H1 (cell line): Measurements from ENCODE around the gene VDR.

Experiments used
- ASH2L ChIP-seq: fragments of 200-600, 300-600 bp; sonication (generic); IDR thresholded peaks from one replicate; pipeline ENCODE4 v1.7.1; 2017; ENCODE audit warnings: low read length
- CHD1 ChIP-seq: IDR thresholded peaks from 2 replicates; pipeline ENCODE4 v1.6.1; 2012; ENCODE audit warnings: low read depth, low read length, improper control_type of control experiment
- CTCF ChIP-seq, 3 experiments: IDR thresholded peaks; 1 replicate in 2 of 3; 2 replicates in 1 of 3; pipeline versions ENCODE4 v1.5.1 to v1.6.1; 2011; ENCODE audit warnings: low read length in 3 of 3, mild to moderate bottlenecking in 3 of 3, inconsistent platforms in 2 of 3, low read depth in 1 of 3, moderate library complexity in 1 of 3; ENCODE audit not compliant: insufficient read depth in 1 of 3; ENCODE audit errors: control extremely low read depth in 1 of 3
- EGR1 ChIP-seq: IDR thresholded peaks from 2 replicates; pipeline ENCODE4 v1.6.1; 2011; ENCODE audit warnings: low read depth, low read length, borderline replicate concordance
- NANOG ChIP-seq: IDR thresholded peaks from 2 replicates; pipeline ENCODE4 v1.6.1; 2011; ENCODE audit warnings: low read length, low read depth, mild to moderate bottlenecking, inconsistent platforms; ENCODE audit not compliant: insufficient read depth, poor library complexity, severe bottlenecking
- POLR2A ChIP-seq, 2 experiments: IDR thresholded peaks; 1 replicate in 1 of 2; 2 replicates in 1 of 2; pipeline ENCODE4 v1.6.1; 2011; ENCODE audit warnings: low read depth in 2 of 2, low read length in 2 of 2, mild to moderate bottlenecking in 2 of 2; ENCODE audit errors: control extremely low read depth in 1 of 2
- SP1 ChIP-seq: IDR thresholded peaks from 2 replicates; pipeline ENCODE4 v1.6.1; 2011; ENCODE audit warnings: low read depth, low read length
- TAF7 ChIP-seq: optimal IDR thresholded peaks from 2 replicates; pipeline ENCODE3; 2011; ENCODE audit warnings: low read depth, mild to moderate bottlenecking, inconsistent platforms, low read length, moderate library complexity, borderline replicate concordance
- TBP ChIP-seq: IDR thresholded peaks from 2 replicates; pipeline ENCODE4 v1.6.1; 2011; ENCODE audit warnings: low read depth, low read length, improper control_type of control experiment
- YY1 ChIP-seq: IDR thresholded peaks from 2 replicates; pipeline ENCODE4 v1.6.1; 2011; ENCODE audit warnings: low read depth, mild to moderate bottlenecking, low read length

GRCh38 chr12:47795121-47795813 is 109.5 kb downstream of the VDR start:
- TF ChIP-seq POLR2A (IDR thresholded peaks at IDR 0.05; ENCODE audit: control extremely low read depth in 1 of 2, low read depth in 2 of 2, low read length in 2 of 2) (no peak), YY1 (no peak), TBP (no peak), NANOG (no peak), CTCF (IDR thresholded peaks at IDR 0.05; ENCODE audit: control extremely low read depth in 1 of 3, insufficient read depth in 1 of 3, low read depth in 1 of 3, low read length in 3 of 3) (no peak), EGR1 (no peak), CHD1 (no peak), TAF7 (no peak), ASH2L (no peak), SP1 (no peak)
